HepG2 (cell line): ENCODE results near the gene NBR1. TPM values are rescaled to one million over a fixed set of nuclear protein-coding genes. Genes with fewer than 3 reads are reported as not detected.
A peak's percentile ranks its signal among the peaks of the same experiment; 100 is the strongest.

ENCODE experiments used
- CBX1 ChIP-seq: IDR thresholded peaks from one replicate; pipeline ENCODE4 v1.6.1; 2016; ENCODE audit warnings: antibody characterized with exemption, low read depth
- CREB1 ChIP-seq, 2 experiments: fragments of 450-650 bp in 1 of 2; IDR thresholded peaks; 2 replicates each; pipeline ENCODE4 v1.6.1; 2016 to 2017; ENCODE audit warnings: control low read depth in 1 of 2, mild to moderate bottlenecking in 1 of 2, missing compliant biosample characterization in 1 of 2, missing genetic modification characterization in 1 of 2
- CREM ChIP-seq, 2 experiments: sonication (generic) in 1 of 2; formaldehyde crosslinking in 1 of 2; IDR thresholded peaks; 2 replicates each; pipeline versions ENCODE4 v1.4.0 to v1.6.1; 2016 to 2020; ENCODE audit warnings: antibody characterized with exemption in 1 of 2, mild to moderate bottlenecking in 1 of 2, missing genetic modification reagents in 1 of 2
- FIP1L1 ChIP-seq: fragments of 200-400 bp; formaldehyde crosslinking; IDR thresholded peaks from 2 replicates; pipeline ENCODE4 v1.6.1; 2018; ENCODE audit warnings: low read depth, mild to moderate bottlenecking, low read length, moderate library complexity, borderline replicate concordance; ENCODE audit not compliant: insufficient read depth
- GABPB1 ChIP-seq: IDR thresholded peaks from 2 replicates; pipeline ENCODE4 v1.6.1; 2016; ENCODE audit warnings: mild to moderate bottlenecking, missing genetic modification reagents, moderate library complexity, missing compliant biosample characterization
- HNRNPK ChIP-seq: fragments of 200-400 bp; formaldehyde crosslinking; IDR thresholded peaks from 2 replicates; pipeline ENCODE4 v1.6.1; 2018; ENCODE audit warnings: low read length, low read depth, moderate library complexity, mild to moderate bottlenecking; ENCODE audit not compliant: poor library complexity, severe bottlenecking
- KAT2B ChIP-seq: fragments of 150-350 bp; IDR thresholded peaks from 2 replicates; pipeline ENCODE4 v1.6.1; 2014; ENCODE audit warnings: low read depth, low read length, borderline replicate concordance
- KDM1A ChIP-seq: IDR thresholded peaks from 2 replicates; pipeline ENCODE4 v1.6.1; 2016; ENCODE audit warnings: missing compliant biosample characterization
- KLF15 ChIP-seq: sonication (generic); formaldehyde crosslinking; IDR thresholded peaks from 2 replicates; pipeline ENCODE4 v1.8.1; 2023; ENCODE audit warnings: borderline replicate concordance, mild to moderate bottlenecking, inconsistent platforms, missing genetic modification reagents, mixed read lengths
- NFKBIZ ChIP-seq: IDR thresholded peaks from 2 replicates; pipeline ENCODE4 v1.6.1; 2018; ENCODE audit warnings: missing genetic modification reagents, missing compliant biosample characterization
- SOX13 ChIP-seq, 3 experiments: fragments of 450-650 bp in 1 of 3; sonication (generic) in 1 of 3; formaldehyde crosslinking in 1 of 3; IDR thresholded peaks in 2 of 3; conservative IDR thresholded peaks in 1 of 3; 2 replicates each; pipeline versions ENCODE4 v1.5.0 to v1.6.1; 2016 to 2020; ENCODE audit warnings: antibody characterized with exemption in 1 of 3, mild to moderate bottlenecking in 1 of 3, missing compliant biosample characterization in 1 of 3, missing genetic modification reagents in 1 of 3, moderate library complexity in 1 of 3
- ZNF430 ChIP-seq: sonication (generic); formaldehyde crosslinking; IDR thresholded peaks from 2 replicates; pipeline ENCODE4 v1.9.0; 2021; ENCODE audit warnings: mild to moderate bottlenecking, missing genetic modification reagents
- ZNF446 ChIP-seq: sonication (generic); formaldehyde crosslinking; IDR thresholded peaks from 2 replicates; pipeline ENCODE4 v1.5.0; 2020; ENCODE audit warnings: mild to moderate bottlenecking, missing genetic modification reagents
- ZNF496 ChIP-seq: sonication (generic); formaldehyde crosslinking; IDR thresholded peaks from 2 replicates; pipeline ENCODE4 v1.8.1; 2023; ENCODE audit warnings: mild to moderate bottlenecking, moderate library complexity, missing genetic modification reagents; ENCODE audit not compliant: insufficient replicate concordance
- ZNF550 ChIP-seq: sonication (generic); formaldehyde crosslinking; IDR thresholded peaks from 2 replicates; pipeline ENCODE4 v1.4.0; 2020; ENCODE audit warnings: mild to moderate bottlenecking, missing genetic modification reagents, borderline replicate concordance
- ZNF737 ChIP-seq: sonication (generic); formaldehyde crosslinking; IDR thresholded peaks from 2 replicates; pipeline ENCODE4 v1.5.0; 2020; ENCODE audit warnings: missing genetic modification reagents, mild to moderate bottlenecking, borderline replicate concordance
- ZNF773 ChIP-seq: sonication (generic); formaldehyde crosslinking; IDR thresholded peaks from 2 replicates; pipeline ENCODE4 v1.4.0; 2020; ENCODE audit warnings: missing genetic modification reagents, borderline replicate concordance
- polyA plus RNA-seq, 8 experiments: library from polyadenylated mRNA; depleted of rRNA in 3 of 8; stranded (reverse) in 7 of 8; unstranded in 1 of 8; fragments of >200 nt; fragmentation: Illumina TruSeq in 4 of 8; extraction: Trizol in 4 of 8; gene quantifications; 2 replicates each; pipeline versions ENCODE4 v1.2.1 to v1.2.3, GENCODE V29; 2011 to 2016; ENCODE audit warnings: low read depth in 4 of 8, missing spikeins in 1 of 8, mixed read lengths in 1 of 8; ENCODE audit not compliant: insufficient read depth in 1 of 8
- total RNA-seq, 5 experiments: library from RNA; depleted of rRNA; stranded (reverse); fragments of >200 nt; fragmentation: Illumina TruSeq; extraction: Trizol; gene quantifications; 2 replicates each; pipeline ENCODE4 v1.2.3, GENCODE V29; 2016; ENCODE audit warnings: low read depth in 1 of 5
- TF ChIP-seq, protein P1 (sequence below): sonication (generic); formaldehyde crosslinking; IDR thresholded peaks from 2 replicates; pipeline ENCODE4 v1.8.0; 2022; ENCODE audit warnings: low read depth, missing genetic modification reagents
- TF ChIP-seq, protein P2 (sequence below): sonication (generic); formaldehyde crosslinking; conservative IDR thresholded peaks from 2 replicates; pipeline ENCODE4 v1.8.1; 2023; ENCODE audit warnings: missing genetic modification reagents
- TF ChIP-seq, protein P3 (sequence below): sonication (generic); formaldehyde crosslinking; IDR thresholded peaks from 2 replicates; pipeline ENCODE4 v1.5.0; 2020; ENCODE audit warnings: mild to moderate bottlenecking, missing genetic modification reagents
- TF ChIP-seq, protein P4 (sequence below): sonication (generic); formaldehyde crosslinking; IDR thresholded peaks from 2 replicates; pipeline ENCODE4 v1.8.1; 2023; ENCODE audit warnings: missing genetic modification reagents, mild to moderate bottlenecking, borderline replicate concordance

NBR1 gene
- total and polyA plus RNA-seq, 2 of the 13 experiments (the other 11 are each of a cell fraction or from before 2014, with no cell fraction given): 51.7 to 121 TPM

DNA sequence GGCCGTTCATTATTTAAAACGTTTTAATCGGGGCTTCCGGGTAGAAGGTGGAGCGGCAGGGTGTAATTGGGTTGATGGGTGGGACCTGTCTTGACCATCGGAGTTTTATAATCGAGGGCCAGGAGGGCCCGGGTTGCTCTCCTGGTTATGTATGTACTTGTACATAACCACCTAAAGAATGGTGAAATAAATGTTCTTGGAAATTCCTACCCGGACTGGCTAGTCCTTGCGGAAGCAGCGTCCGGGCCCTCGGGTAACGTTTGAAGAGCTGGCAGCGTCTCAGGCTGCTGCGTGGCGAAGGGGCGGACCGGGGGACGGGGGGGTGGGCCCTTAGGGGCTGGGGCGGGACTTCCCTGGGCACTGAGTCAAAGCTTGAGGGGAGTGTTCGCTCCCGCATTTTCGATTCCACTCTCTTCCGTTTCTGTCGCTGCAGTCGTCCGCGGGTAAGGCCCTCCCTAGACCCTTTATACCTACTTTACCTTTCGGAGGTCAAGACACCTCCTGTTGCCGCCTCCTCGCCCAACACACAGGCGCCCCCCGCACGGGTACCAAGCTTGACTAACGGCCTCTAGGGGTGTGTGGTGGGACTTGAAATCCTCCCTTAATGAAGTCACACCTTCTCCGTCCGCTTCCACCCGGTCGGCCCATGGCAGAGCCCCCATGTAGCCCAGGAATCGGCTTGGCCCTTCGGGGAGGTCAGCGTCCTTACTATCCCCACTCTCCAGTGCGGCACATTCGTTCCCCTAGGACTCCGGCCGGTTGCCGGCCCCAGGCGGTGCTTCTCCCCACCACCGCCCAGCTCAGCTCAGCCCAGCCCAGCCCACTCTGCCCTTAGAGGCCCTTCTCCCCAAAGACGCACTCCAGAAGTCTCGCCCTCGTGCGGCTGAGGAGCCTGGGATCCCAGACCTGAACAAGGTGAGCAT lies 40.7 kb downstream of the NBR1 start, which contains the start of gene TMEM106A (continued):
- TF ChIP-seq CREM (IDR thresholded peaks at IDR 0.05) (peak; percentile 25; the same call in 1 of the 2 replicates), CREM (CRISPR knock-in tag; IDR thresholded peaks at IDR 0.05) (no peak), NFKBIZ (no peak), HNRNPK (no peak), CBX1 (no peak), ZNF550 (CRISPR knock-in tag) (0 out of 2 replicates have a peak, but pooled peaks have one; percentile 82), KAT2B (no peak), ZNF773 (CRISPR knock-in tag) (no peak), ZNF496 (no peak), KLF15 (CRISPR knock-in tag) (no peak; the same call in 1 of the 2 replicates), ZNF446 (CRISPR knock-in tag) (no peak), CREB1 (IDR thresholded peaks at IDR 0.05) (no peak), CREB1 (CRISPR knock-in tag; IDR thresholded peaks at IDR 0.05) (no peak), SOX13 (IDR thresholded peaks at IDR 0.05) (no peak), SOX13 (CRISPR knock-in tag; conservative IDR thresholded peaks at IDR 0.05 in 1 of 2, IDR thresholded peaks at IDR 0.05 in 1 of 2) (peak in 1 of 2 experiments; percentile 11; a peak in 1 of 4 replicates), GABPB1 (CRISPR knock-in tag) (peak; percentile 56), KDM1A (CRISPR knock-in tag) (no peak), ZNF737 (CRISPR knock-in tag) (peak; percentile 48; the same call in 1 of the 2 replicates), FIP1L1 (peak; percentile 50; the same call in 1 of the 2 replicates), ZNF430 (CRISPR knock-in tag) (peak; percentile 70)
- TF ChIP-seq, protein P1, sequence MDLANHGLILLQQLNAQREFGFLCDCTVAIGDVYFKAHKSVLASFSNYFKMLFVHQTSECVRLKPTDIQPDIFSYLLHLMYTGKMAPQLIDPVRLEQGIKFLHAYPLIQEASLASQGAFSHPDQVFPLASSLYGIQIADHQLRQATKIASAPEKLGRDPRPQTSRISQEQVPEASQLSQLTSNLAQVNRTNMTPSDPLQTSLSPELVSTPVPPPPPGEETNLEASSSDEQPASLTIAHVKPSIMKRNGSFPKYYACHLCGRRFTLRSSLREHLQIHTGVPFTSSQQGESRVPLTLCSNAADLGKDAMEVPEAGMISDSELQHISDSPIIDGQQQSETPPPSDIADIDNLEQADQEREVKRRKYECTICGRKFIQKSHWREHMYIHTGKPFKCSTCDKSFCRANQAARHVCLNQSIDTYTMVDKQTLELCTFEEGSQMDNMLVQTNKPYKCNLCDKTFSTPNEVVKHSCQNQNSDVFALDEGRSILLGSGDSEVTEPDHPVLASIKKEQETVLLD: no peak
- TF ChIP-seq, protein P2, sequence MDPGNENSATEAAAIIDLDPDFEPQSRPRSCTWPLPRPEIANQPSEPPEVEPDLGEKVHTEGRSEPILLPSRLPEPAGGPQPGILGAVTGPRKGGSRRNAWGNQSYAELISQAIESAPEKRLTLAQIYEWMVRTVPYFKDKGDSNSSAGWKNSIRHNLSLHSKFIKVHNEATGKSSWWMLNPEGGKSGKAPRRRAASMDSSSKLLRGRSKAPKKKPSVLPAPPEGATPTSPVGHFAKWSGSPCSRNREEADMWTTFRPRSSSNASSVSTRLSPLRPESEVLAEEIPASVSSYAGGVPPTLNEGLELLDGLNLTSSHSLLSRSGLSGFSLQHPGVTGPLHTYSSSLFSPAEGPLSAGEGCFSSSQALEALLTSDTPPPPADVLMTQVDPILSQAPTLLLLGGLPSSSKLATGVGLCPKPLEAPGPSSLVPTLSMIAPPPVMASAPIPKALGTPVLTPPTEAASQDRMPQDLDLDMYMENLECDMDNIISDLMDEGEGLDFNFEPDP (CRISPR knock-in tag): no peak
- TF ChIP-seq, protein P3, sequence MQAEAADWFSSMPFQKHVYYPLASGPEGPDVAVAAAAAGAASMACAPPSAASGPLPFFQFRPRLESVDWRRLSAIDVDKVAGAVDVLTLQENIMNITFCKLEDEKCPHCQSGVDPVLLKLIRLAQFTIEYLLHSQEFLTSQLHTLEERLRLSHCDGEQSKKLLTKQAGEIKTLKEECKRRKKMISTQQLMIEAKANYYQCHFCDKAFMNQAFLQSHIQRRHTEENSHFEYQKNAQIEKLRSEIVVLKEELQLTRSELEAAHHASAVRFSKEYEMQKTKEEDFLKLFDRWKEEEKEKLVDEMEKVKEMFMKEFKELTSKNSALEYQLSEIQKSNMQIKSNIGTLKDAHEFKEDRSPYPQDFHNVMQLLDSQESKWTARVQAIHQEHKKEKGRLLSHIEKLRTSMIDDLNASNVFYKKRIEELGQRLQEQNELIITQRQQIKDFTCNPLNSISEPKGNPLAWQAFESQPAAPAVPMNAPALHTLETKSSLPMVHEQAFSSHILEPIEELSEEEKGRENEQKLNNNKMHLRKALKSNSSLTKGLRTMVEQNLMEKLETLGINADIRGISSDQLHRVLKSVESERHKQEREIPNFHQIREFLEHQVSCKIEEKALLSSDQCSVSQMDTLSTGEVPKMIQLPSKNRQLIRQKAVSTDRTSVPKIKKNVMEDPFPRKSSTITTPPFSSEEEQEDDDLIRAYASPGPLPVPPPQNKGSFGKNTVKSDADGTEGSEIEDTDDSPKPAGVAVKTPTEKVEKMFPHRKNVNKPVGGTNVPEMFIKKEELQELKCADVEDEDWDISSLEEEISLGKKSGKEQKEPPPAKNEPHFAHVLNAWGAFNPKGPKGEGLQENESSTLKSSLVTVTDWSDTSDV (CRISPR knock-in tag): peak; percentile 87
- TF ChIP-seq, protein P4, sequence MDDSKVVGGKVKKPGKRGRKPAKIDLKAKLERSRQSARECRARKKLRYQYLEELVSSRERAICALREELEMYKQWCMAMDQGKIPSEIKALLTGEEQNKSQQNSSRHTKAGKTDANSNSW: no peak
